Loucy (cell line): ENCODE data around the gene ZNF784.
"Not testable (repeated sequence)": the region's sequence is repeated elsewhere in the genome, so short reads cannot be mapped to it uniquely, and the experiment has no call there.

Experiments
- CTCF ChIP-seq: fragments of 200-600 bp; sonication (generic); conservative IDR thresholded peaks from 2 replicates; pipeline ENCODE4 v1.5.1; 2014; ENCODE audit warnings: mild to moderate bottlenecking, antibody characterized with exemption, low read length
- EZH2phosphoT487 ChIP-seq: fragments of 200-600 bp; IDR thresholded peaks from 2 replicates; pipeline ENCODE4 v1.6.1; 2018; ENCODE audit warnings: antibody characterized with exemption, mild to moderate bottlenecking, moderate library complexity, borderline replicate concordance

GRCh38 chr19:55583897-55584296, 40.5 kb downstream of the ZNF784 start:
- not testable (repeated sequence) for TF ChIP-seq CTCF, EZH2phosphoT487
